ENCODE results near the gene TGM3.

TGM3 gene

GRCh38 chr20:2379511-2380229 lies 83.9 kb downstream of the TGM3 start:
- DNase-seq (ENCODE audit: low spot score), result no peak

GRCh38 chr20:2380601-2381000 lies 84.8 kb downstream of the TGM3 start, which contains the start of gene TGM6:
Gene TGM6 (plus strand): TSS chr20:2380901. CDS start chr20:2380969, 68 bp downstream.
- DNase-seq (ENCODE audit: low spot score), result no peak

DNA sequence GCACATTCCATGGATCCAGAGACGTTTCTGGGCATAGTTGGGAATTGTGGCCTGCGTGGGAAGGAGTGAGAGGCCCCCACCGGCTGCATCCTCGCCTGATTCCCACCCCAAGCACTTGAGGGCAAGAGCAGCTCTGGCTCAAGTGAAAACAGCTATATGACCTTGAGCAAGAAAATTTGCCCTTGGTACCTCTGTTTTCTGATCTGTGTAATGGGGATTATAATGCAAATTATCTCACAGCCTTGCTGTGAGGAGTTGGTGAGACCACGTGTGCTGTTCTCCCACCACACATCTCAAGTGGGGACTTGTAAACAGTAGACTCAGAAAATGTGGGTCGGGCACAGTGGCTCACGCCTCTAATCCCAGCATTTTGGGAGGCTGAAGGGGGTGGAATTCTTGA lies 85.5 kb downstream of the TGM3 start:
- DNase-seq (ENCODE audit: low spot score), result no peak

GRCh38 chr20:2382833-2383232 lies 87.0 kb downstream of the TGM3 start:
- DNase-seq (ENCODE audit: low spot score), result no peak

- DNase-seq (ENCODE audit: low spot score), result no peak
Observed at GRCh38 chr20:2385026-2385425, 89.2 kb downstream of the TGM3 start.

DNA sequence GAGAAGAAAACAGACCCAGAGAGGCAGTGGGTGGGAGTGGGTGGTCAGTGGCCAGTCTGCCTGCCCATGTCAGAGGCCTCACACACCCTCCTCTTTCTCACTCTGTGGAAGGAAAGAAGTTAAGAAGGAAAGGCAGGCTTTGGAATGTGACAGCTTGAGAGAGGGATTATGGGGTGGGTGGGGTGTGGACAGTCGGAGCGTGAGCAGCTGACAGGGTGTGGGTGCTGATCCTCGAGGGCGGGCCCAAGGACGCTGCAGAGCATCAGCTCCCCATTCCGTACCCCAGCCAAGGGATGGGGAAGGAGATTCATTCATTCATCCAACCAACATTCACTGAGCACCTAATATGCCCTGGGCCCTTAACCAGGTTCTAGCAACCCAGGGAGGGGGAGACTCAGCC lies 89.7 kb downstream of the TGM3 start:
- no peak for DNase-seq (ENCODE audit: low spot score)

DNA sequence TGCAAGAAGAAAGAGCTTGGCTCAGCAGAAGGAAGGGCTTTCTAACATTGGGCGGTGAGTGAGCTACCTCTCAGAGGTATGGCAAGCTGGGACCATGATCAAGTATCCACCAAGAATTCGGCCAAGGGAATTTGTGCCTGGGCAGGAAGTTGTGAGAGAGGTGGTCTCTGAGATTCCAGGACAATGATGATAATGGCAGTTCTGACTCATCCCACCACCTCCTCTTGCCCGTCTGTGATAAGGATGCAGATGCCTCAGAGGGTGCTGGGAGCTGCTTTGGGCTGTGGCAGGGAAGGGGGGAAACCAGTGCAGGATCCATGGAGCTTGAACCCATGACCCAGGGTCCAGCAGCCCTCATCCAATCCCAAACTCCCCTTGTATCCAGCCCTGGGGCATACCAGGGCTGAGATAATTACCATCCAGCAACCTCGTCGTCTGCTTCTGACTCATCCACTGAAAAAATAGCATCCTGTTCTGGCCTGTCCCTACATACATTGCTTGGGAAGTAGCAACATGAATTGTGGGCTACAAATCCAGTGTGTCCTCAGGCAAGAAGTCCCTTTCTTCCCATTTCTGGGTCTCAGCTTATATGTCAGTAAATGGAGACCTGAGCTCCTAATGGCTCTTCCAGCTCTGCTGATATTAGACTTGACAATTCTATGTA lies 90.8 kb downstream of the TGM3 start:
- no peak for DNase-seq (ENCODE audit: low spot score)

- DNase-seq (ENCODE audit: low spot score), result peak; percentile 37
Observed at GRCh38 chr20:2387180-2387577, 91.4 kb downstream of the TGM3 start.

DNA sequence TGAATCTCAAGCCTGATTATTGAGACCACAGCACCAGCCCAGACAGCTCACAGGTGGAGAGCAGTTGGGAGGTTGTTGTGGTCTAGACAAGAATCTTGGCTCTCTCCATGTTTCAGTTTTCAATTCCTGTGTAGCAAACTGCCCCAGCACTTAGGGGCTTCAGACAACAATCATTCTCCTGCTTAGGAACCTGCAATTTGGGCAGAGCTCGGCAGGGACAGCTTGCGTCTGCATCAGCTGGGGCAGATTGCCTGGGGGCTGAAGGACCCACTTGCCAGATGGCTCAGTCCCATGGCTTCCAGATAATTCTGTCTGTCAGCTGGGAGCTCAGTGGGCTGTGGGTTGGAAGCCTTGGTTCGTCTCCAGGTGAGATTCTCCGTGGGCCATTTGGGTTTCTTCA lies 91.8 kb downstream of the TGM3 start:
- DNase-seq (ENCODE audit: low spot score), result no peak
